Esophagus muscularis mucosa (tissue), 4 donors: ENCODE measurements around the gene NLK. TPM values are rescaled to one million over a fixed set of nuclear protein-coding genes. Genes with fewer than 3 reads are reported as not detected.
"Not testable (repeated sequence)": the region's sequence is repeated elsewhere in the genome, so short reads cannot be mapped to it uniquely, and the experiment has no call there.

Experiments
- DNase-seq: peaks from one replicate; pipeline ENCODE4 v3.0.0-alpha.2; 2017; ENCODE audit errors: extremely low spot score
- H3K27ac ChIP-seq, 4 donors: fragments of 200-600 bp; sonication (generic); replicated peaks in 1 of 4; 1 replicate in 3 of 4; 2 replicates in 1 of 4; pipeline ENCODE4 v1.5.1; 2016 to 2019; ENCODE audit warnings: mild to moderate bottlenecking in 1 of 4
- H3K27me3 ChIP-seq, 4 donors: fragments of 200-600 bp; sonication (generic); one replicate each; pipeline versions ENCODE4 v1.5.1 to v1.6.0; 2016 to 2019
- H3K36me3 ChIP-seq, 4 donors: fragments of 200-600 bp; sonication (generic); one replicate each; pipeline ENCODE4 v1.5.1; 2016 to 2019
- H3K4me1 ChIP-seq, 4 donors: fragments of 200-600 bp; sonication (generic); one replicate each; pipeline ENCODE4 v1.5.1; 2016 to 2019
- H3K4me3 ChIP-seq, 4 donors: fragments of 200-600 bp; sonication (generic); 1 replicate in 2 of 4; 2 replicates in 2 of 4; pipeline ENCODE4 v1.5.1; 2016 to 2019; ENCODE audit warnings: mild to moderate bottlenecking in 4 of 4, moderate library complexity in 1 of 4
- H3K9me3 ChIP-seq, 4 donors: fragments of 200-600 bp; sonication (generic); 1 replicate in 3 of 4; 2 replicates in 1 of 4; pipeline ENCODE4 v1.5.1; 2016 to 2019
- CTCF ChIP-seq, 3 experiments: fragments of 200-600 bp in 2 of 3; fragments of 450-650 bp in 1 of 3; sonication (generic) in 2 of 3; IDR thresholded peaks; one replicate each; pipeline ENCODE4 v1.5.1; 2017 to 2019; ENCODE audit warnings: antibody characterized with exemption in 3 of 3, mild to moderate bottlenecking in 2 of 3, moderate library complexity in 1 of 3
- EP300 ChIP-seq: sonication (generic); formaldehyde crosslinking; IDR thresholded peaks from one replicate; pipeline ENCODE4 v1.6.1; 2017; ENCODE audit warnings: antibody characterized with exemption
- POLR2A ChIP-seq: fragments of 450-650 bp; IDR thresholded peaks from one replicate; pipeline ENCODE4 v1.6.1; 2017; ENCODE audit warnings: antibody characterized with exemption, moderate library complexity, mild to moderate bottlenecking, low read depth
- POLR2AphosphoS5 ChIP-seq, 2 donors: sonication (generic); formaldehyde crosslinking; IDR thresholded peaks; one replicate each; pipeline ENCODE4 v1.6.1; 2017; ENCODE audit warnings: antibody characterized with exemption in 2 of 2
- WGBS: methylation state at CpG from one replicate; pipeline ENCODE4 v1.1.5; 2018; 5-methylcytosine and 5-hydroxymethylcytosine counted together
- intact Hi-C: fragments of 100-400 bp; cut with DNase I; formaldehyde crosslinking; loops from one replicate; pipeline ENCODE4 v1.15.1; 2023
- total RNA-seq, 4 donors: library from RNA; depleted of rRNA; stranded (reverse); fragments of >200 nt; gene quantifications; one replicate each; pipeline versions ENCODE4 v1.1.0 to v1.2.1, GENCODE V29; 2016

NLK gene
- total RNA-seq, 4 donors from 2014 or later: 10.1 to 16.2 (median 12.6) TPM

- no peaks in the 10 kb centered on the region for H3K27me3 ChIP-seq
- no peak overlapping the region for H3K27ac ChIP-seq
- no peaks in the 10 kb centered on the region for H3K4me1 ChIP-seq
- WGBS: 85% methylated on average over 6 of the region's 7 CpGs
- intact Hi-C loops: no loop called here
- peaks cover 0 to 14% (median 3%) of the 10 kb centered on the region in 4 donors for H3K9me3 ChIP-seq
- TF ChIP-seq EP300 (no peak), CTCF (IDR thresholded peaks at IDR 0.05) (no peak), POLR2A (no peak), POLR2AphosphoS5 (IDR thresholded peaks at IDR 0.05) (no peak)
- no peaks in the 10 kb centered on the region for H3K36me3 ChIP-seq
- no peak overlapping the region for H3K4me3 ChIP-seq
- DNase-seq: no peak
Measured at GRCh38 chr17:28211811-28212210, 169.3 kb downstream of the NLK start.

GRCh38 chr17:28213578-28213977 is 171.1 kb downstream of the NLK start:
- H3K27ac ChIP-seq, H3K36me3 ChIP-seq, H3K4me3 ChIP-seq, intact Hi-C loops, H3K4me1 ChIP-seq, H3K27me3 ChIP-seq, DNase-seq: not testable (repeated sequence)
- peaks cover 0 to 14% (median 3%) of the 10 kb centered on the region in 4 donors for H3K9me3 ChIP-seq
- WGBS: 91% methylated on average over 2 of the region's 2 CpGs

- DNase-seq: no peak
- intact Hi-C loops: no loop called here
- no peaks in the 10 kb centered on the region for H3K4me1 ChIP-seq
- H3K27ac ChIP-seq: no peak overlapping the region
- 85% methylated on average over 3 of the region's 3 CpGs for WGBS
- H3K4me3 ChIP-seq: no peak overlapping the region
- no peaks in the 10 kb centered on the region for H3K27me3 ChIP-seq
- peaks cover 0 to 10% (median 3%) of the 10 kb centered on the region in 4 donors for H3K9me3 ChIP-seq
- H3K36me3 ChIP-seq: no peaks in the 10 kb centered on the region
- no peak for TF ChIP-seq POLR2A
- TF ChIP-seq POLR2AphosphoS5 (IDR thresholded peaks at IDR 0.05): no peak
- no peak for TF ChIP-seq CTCF (IDR thresholded peaks at IDR 0.05)
- no peak for TF ChIP-seq EP300
Measured at GRCh38 chr17:28216052-28216451, 173.6 kb downstream of the NLK start.

GRCh38 chr17:28216528-28216927 is 174.1 kb downstream of the NLK start:
- no peaks in the 10 kb centered on the region for H3K4me1 ChIP-seq
- H3K27ac ChIP-seq: no peak overlapping the region
- TF ChIP-seq POLR2AphosphoS5 (IDR thresholded peaks at IDR 0.05) (no peak), EP300 (no peak), POLR2A (no peak), CTCF (IDR thresholded peaks at IDR 0.05) (no peak)
- intact Hi-C loops: no loop called here
- WGBS: 20% methylated on average over 1 of the region's 1 CpG
- H3K4me3 ChIP-seq: no peak overlapping the region
- H3K9me3 ChIP-seq: peaks cover 0 to 6% (median 3%) of the 10 kb centered on the region in 4 donors
- H3K27me3 ChIP-seq: no peaks in the 10 kb centered on the region
- no peak for DNase-seq
- H3K36me3 ChIP-seq: no peaks in the 10 kb centered on the region

- Histone ChIP-seq H3K4me1 (no peaks in the 10 kb centered on the region), H3K27ac (no peak overlapping the region), H3K36me3 (no peaks in the 10 kb centered on the region), H3K27me3 (no peaks in the 10 kb centered on the region), H3K4me3 (no peak overlapping the region), H3K9me3 (no peaks in the 10 kb centered on the region)
- 93% methylated on average over 6 of the region's 7 CpGs for WGBS
- intact Hi-C loops: no loop called here
- no peak for TF ChIP-seq CTCF (IDR thresholded peaks at IDR 0.05)
- no peak for DNase-seq
Measured at GRCh38 chr17:28219771-28220170, 177.3 kb downstream of the NLK start.
